Measurements from ENCODE around the gene GUCY2F.

DNA sequence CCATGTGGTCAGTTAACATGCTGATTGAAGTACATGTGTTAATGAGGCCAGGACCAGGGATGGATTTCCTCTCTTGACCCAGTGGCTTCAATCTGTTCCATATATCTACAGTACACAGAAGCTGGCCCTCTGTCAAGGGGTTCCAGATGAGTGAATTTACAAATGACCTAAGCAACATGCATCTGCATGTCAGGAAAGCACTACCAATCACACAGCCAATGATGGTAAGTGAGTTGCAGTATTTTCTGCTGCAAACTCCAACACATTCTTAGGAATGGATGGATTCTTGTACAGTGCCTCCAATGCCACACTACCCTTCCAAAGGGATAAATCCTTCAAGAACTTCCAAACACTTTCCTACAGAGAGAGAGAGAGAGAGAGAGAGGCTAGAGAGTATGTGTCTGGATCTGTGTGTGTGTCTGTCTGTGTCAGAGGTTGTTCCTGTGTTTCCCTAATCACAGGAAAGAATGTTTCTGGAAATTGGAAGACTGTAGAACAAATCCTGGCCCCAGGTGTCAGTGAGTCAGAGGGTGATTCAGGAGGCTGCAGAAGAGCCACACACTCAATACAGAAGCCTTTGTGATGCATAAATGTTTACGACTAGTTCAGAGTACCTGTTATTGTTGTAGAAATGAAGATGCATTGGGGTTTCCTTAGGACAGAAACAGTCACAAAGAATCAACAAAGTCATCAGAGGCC, 107.5 kb downstream of the GUCY2F start:
- TF ChIP-seq FOXM1 (IDR thresholded peaks at IDR 0.05; ENCODE audit: borderline replicate concordance) (no peak), FOXA1 (IDR thresholded peaks at IDR 0.05) (no peak), ELF4 (IDR thresholded peaks at IDR 0.05) (no peak), ZNF384 (IDR thresholded peaks at IDR 0.05) (no peak), HDGF (IDR thresholded peaks at IDR 0.05; ENCODE audit: borderline replicate concordance) (no peak), NFRKB (IDR thresholded peaks at IDR 0.05) (no peak), ARNT (IDR thresholded peaks at IDR 0.05) (no peak), FOXK2 (IDR thresholded peaks at IDR 0.05) (no peak), SUZ12 (IDR thresholded peaks at IDR 0.05) (no peak)

All from HEK293T (cell line).